GM19193 (cell line): ENCODE results near the gene DAD1.
A peak's percentile ranks its signal among the peaks of the same experiment; 100 is the strongest.

Experiments
- POLR2A ChIP-seq: IDR thresholded peaks from 4 replicates; pipeline ENCODE4 v1.6.1; 2011; ENCODE audit not compliant: insufficient read depth, insufficient read length; ENCODE audit errors: extremely low read depth

DAD1 gene

DNA sequence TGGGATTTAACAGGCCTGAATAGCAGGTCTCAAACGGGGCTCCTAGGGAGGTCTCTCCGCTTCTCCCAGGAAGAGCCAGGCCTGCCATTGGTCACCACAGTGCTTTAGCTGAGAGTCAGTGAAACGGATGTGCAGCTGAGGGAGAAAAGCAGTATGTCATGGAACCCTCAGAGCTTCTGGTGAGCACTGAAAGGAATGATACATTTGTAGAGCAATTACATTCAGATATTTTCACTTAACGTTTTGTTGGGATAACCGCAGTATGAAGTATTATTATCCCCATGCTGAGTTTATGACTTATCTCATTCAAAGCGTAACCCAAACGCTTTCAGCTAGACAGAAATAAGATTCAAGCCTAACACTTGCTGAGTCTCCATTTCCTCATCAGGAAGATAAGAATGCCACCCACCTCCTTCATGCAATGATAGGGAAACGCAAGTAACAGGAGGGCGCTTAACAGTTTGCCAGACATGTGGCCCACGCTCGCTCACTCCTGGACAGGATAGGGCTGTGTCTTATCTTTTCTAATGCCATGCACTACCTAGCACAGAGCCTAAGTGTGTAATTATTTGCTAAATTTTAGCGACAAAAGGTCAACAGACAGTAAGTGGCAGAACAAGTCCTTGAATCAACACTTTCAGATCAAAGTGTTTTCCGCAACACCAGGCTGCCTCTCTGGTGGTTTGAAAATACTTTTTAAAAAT lies 28.2 kb downstream of the DAD1 start:
- no peak for TF ChIP-seq POLR2A

DNA sequence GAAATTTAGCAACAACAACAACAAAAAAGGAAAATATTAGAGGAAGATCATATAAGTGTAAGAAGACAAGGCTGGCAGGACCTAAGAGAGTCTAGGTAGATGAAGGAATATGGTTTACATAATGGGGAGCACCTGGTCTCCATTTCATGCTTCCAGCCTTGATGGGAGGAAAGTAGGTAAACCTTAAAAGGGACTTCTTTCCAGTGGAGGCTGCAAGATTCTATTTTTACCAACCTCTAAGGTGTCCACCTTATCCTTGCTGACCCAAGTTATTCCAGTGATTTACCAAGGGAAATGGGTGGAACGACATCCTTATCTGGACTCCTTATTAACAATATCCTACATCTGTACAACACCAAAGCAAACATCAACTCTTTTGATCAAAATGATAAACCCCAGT lies 30.0 kb downstream of the DAD1 start:
- no peak for TF ChIP-seq POLR2A

DNA sequence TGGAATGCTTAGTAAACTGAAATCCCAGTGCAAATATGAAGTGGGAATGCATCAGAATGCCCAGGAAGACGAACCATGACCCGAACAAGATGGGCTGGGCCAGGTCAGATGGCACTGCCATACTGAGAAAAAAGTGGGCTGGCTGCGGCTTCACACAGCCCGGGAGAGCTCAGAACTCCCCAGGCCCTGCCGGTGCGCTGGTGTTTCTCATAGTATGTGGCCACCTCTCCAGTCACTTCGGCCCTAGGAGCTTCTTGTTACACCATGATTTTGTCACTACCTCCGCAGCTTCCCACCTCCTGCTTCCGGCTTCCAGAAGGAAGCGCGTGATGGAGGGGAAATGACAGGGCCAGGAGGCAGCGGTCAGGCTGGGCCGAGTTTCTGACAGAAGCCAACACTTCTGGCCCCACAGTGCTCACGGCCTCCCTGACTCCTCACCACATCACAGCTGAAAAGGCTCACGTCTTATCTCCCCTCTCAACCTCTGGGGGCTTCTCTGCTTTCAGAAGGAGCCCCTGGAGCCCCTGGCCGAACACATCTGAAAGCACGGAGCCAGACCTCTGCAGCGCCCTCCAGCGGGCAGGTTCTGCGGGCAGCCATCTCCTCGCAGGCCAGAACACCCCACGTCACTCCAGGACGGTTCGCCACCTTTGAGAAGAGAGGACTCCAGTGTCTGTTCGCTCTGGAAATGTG lies 30.7 kb downstream of the DAD1 start:
- TF ChIP-seq POLR2A: no peak

DNA sequence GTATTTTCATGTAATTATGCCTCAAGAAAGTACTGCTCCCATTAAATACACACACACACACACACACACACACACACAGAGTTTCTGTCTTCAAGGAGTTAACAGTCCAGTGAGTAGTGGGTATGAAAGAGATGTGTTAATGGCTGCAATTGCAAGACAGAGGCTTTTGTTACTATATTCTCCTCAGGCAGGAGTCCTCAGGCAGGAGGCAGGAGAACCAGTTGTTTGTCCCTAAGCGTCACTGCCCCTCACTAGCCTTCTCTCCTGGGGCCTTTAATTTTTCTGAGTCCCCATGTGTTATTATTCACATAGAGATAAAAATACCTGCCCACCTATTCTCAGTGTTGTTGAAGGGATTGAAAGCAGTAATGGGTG lies 31.2 kb downstream of the DAD1 start:
- no peak for TF ChIP-seq POLR2A

DNA sequence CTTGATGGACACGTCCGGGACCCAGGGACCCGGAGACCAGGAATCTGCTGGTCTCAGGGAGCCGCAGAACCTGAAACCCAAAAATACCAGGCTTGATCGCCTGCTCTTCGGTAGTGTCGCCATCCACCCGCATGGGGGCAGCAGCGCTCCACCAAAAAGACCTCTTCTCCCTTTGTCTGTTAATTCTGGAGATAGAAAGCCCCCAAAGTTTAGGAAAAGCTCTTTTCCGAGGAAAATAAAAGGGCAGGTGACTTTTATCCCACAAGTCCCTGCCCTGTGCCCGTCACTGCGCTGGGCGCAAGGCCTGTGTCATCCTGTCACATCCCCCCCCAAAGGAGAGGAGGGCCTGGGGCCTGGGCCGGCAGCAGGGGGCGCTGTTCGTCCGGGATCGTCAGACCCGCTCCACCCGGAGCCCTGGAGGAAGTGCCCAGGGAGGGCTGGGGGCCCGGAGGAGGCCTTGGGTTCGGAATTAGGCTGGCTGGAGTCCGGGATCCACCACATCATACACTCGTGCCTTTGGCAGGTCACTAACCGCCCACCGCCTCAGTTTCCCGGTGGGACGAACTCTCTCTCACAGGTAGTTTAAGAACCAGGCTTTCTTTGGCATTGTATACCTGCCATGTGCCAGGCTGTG lies 31.9 kb downstream of the DAD1 start:
- TF ChIP-seq POLR2A: no peak

DNA sequence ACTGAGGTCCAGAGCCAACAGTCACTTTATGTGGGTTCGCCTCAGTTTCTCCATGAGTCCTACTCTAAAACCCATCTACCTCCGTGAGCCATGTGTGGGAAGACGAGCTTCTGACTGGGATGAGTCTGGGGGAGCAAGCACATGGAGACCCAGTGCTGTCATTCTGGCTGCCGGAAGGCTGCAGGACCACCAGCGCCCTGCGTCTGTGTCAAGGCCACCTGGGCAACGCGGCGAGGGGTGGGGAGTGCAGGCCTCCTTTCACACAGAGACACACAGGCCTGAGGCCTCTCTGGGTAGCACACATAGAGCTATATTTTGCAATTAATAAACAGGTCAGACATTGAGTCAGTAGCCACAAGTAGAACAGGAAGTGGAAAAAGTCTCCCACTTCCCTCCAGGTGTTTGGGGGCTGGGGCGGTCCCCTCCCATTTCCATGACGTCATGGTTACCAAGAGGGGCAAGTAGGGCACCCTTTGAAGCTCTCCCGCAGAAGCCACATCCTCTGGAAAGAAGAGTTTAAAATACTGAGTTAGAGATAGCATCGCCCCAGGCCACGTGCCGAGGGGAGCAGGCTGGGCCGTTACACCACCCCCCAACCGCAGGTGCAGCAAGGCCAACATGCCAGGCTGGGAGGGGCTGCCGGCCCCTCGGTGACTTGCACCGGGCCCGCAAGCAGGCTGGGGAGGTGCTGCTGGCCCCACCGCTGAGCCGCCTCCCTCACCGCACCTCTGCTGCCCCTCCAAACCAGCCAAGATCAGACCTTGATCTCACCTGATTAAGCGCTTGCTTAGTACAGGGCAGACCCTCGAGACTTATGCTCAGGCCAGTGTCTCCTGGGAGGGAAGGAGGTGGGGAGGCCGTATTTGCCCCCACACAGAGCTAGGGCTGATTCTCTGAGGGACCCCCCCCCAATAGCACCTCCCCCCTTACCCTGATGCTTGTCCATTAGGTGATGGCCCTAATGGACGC lies 32.7 kb downstream of the DAD1 start:
- TF ChIP-seq POLR2A: no peak

DNA sequence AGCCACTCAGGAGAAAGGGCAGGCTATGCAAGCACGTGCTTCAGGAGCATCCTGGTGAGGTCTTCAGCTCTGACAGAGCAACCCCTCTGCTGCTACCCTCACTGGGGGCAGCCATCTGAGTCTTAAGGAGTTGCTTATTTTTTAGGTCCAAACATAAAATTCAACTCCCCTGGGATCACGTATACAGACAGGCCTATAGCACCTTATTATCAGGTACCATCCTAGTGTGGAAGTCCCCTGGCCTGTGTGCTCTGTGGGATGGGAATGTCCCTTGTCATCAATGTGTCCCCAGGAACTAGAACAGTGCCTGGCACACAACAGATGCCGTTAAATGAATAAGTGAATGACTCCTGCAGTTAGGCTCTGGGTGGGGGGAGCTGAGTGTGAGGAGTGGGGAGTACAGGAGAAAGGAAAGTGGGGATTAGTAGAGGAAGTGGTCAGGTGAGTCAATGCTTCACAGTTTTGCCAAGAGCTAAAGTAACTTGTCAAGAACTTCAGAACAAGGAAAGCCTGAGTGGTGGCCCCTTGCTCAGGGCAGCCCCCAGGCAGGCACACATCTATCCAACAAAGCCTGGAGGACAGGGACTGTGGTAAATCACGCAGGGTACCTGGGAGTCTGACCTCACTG lies 33.5 kb downstream of the DAD1 start:
- TF ChIP-seq POLR2A: no peak

DNA sequence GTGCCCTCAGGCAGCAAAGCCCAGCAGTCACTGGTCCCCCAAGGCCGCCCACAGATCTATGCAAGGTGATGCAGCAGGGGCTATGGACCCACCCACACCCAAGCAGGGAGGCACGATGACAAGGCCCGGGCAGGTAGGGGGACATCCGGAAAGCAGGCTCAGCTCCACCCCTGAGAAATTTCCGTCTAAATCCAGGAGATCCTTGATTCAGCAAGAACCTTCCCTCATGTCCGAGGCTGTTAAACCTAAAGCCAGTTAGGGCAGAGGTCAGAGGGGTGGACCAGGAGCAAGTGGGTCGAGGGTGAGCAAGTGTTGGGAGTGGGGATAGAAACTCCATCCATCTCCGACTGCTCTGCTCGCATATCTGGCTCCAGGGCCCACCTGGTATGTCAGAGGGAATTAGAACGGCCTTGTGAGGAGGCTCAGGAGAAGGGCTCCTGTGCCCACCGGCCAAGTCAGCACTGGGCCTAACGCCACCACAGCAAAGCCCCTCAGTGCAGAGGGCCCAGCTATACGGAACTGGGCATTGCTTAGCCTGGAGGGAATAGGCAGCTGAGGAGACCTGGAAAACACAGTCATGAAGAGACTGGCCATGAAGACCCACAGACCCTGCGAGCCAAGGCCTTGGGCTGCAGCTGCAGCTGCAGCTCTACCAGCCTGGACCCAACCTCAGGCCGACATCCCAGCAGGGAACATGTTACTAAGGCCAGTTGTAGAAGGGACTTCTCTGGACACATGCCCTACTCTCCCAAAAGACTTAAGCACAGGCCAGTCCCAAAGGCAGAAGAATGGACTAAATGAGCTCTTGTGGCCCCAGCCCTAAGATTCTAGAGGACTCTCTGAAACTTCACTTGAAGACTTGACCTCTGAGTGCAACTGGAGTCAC lies 34.3 kb downstream of the DAD1 start:
- TF ChIP-seq POLR2A: no peak

DNA sequence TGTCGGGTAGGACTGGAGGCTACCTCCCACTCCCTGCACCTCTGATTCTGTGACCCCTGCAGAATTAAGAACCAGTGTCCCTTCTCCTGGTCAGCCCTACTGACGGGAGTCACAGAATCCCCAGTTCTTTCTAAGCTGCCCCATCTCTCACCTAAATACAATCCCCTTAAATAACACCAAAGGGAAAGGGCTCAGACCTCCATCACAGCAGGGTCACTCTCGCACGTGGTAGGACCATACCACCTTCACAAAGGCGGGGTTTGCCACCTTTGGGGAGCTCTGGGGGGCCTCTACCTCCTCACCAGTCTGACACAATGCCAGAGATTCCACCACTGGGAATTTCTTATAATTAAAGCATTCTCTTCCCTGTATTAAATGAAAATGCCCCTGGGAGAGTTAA lies 35.6 kb downstream of the DAD1 start:
- no peak for TF ChIP-seq POLR2A

DNA sequence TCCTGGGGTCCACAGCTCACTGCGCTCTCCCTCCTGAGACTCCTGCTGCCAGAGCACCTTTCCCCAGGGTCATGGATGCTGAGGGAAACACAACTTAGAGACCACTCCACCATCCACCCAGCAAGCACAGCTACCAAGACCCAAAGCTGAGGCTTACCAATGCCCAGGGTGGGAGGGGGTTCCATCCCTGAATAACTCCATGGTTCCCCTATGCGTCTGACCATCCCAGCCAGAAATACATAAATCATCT lies 36.3 kb downstream of the DAD1 start:
- no peak for TF ChIP-seq POLR2A

DNA sequence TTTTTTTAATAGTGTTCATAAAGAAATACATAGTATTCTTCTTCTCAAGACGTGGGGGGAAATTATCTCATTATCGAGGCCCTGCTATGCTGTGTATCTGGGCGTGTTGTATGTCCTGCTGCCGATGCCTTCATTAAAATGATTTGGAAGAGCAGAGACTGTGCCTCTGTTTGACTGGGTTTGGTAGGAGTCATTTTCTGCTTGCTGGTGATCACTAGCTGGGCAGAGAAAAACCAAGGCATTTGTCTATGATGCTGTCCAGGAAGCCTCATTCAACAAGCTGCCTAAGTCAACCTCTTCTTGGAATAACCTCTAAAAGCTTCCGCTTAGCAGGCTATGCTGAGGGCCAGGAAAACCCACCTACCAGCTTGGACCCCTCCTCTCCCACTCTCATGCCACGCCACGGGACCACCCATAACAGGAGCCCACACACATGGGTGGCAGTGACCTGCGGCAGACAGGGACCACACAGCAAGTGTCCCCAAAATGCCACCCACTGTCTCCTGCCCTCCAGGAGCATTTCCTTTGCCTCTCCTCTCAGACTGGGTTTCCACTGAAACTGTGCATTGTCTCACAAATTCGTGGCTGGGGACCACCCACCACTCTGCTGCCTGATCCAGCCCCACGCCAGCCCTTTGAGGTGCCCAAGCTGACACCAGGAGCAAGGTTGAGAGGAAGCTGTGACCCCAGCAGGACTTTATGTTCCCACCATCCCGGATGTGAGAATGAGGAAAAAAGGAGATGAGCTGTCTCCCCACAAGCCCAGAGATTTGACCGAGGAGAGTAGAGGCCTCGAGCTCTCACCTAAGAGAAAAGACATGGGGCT lies 36.8 kb downstream of the DAD1 start:
- TF ChIP-seq POLR2A: no peak

DNA sequence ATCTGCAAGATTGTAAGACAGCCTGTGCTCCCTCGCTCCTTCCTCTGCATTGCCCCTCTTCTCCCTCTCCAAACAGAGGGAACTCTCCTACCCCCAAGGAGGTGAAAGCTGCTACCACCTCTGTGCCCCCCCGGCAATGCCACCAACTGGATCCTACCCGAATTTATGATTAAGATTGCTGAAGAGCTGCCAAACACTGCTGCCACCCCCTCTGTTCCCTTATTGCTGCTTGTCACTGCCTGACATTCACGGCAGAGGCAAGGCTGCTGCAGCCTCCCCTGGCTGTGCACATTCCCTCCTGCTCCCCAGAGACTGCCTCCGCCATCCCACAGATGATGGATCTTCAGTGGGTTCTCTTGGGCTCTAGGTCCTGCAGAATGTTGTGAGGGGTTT lies 37.4 kb downstream of the DAD1 start:
- TF ChIP-seq POLR2A: no peak

DNA sequence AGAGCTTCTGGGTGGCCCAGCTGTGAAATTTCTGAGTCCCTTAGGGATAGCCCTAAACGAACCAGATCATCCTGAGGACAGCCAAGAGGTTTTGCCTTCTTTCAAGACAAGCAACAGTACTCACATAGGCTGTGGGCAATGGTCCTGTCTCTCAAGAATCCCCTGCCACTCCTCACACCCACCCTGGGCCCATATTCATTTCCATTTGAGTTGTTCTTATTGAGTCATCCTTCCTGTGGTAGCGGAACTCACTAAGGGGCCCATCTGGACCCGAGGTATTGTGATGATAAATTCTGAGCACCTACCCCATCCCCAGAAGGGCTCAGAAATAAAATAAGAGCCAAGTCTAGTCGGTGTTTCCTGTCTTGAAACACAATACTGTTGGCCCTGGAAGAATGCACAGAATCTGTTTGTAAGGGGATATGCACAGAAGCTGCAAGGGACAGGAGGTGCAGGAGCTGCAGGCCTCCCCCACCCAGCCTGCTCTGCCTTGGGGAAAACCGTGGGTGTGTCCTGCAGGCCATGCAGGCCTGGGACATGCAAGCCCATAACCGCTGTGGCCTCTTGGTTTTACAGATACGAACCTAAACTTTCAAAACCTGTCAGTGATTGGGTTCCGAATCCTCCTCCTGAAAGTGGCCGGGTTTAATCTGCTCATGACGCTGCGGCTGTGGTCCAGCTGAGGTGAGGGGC lies 38.9 kb downstream of the DAD1 start:
- TF ChIP-seq POLR2A: peak; percentile 26

DNA sequence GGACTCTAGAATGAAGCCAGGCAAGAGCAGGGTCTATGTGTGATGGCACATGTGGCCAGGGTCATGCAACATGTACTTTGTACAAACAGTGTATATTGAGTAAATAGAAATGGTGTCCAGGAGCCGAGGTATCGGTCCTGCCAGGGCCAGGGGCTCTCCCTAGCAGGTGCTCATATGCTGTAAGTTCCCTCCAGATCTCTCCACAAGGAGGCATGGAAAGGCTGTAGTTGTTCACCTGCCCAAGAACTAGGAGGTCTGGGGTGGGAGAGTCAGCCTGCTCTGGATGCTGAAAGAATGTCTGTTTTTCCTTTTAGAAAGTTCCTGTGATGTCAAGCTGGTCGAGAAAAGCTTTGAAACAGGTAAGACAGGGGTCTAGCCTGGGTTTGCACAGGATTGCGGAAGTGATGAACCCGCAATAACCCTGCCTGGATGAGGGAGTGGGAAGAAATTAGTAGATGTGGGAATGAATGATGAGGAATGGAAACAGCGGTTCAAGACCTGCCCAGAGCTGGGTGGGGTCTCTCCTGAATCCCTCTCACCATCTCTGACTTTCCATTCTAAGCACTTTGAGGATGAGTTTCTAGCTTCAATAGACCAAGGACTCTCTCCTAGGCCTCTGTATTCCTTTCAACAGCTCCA lies 39.6 kb downstream of the DAD1 start:
- TF ChIP-seq POLR2A: no peak
